Stimulated activated CD8-positive, alpha-beta memory T cell treated with anti-CD3 and anti-CD28 coated beads, Interleukin-2, amount 100 ng/mL, for 48 hours (primary cell): ENCODE data around the gene SLC38A10.
"Not testable (repeated sequence)": the region's sequence is repeated elsewhere in the genome, so short reads cannot be mapped to it uniquely, and the experiment has no call there.

Experiments
- DNase-seq, 2 donors: peaks; one replicate each; pipeline ENCODE4 v3.0.0-alpha.2; 2020; ENCODE audit warnings: low read depth in 2 of 2

Gene SLC38A10

DNA sequence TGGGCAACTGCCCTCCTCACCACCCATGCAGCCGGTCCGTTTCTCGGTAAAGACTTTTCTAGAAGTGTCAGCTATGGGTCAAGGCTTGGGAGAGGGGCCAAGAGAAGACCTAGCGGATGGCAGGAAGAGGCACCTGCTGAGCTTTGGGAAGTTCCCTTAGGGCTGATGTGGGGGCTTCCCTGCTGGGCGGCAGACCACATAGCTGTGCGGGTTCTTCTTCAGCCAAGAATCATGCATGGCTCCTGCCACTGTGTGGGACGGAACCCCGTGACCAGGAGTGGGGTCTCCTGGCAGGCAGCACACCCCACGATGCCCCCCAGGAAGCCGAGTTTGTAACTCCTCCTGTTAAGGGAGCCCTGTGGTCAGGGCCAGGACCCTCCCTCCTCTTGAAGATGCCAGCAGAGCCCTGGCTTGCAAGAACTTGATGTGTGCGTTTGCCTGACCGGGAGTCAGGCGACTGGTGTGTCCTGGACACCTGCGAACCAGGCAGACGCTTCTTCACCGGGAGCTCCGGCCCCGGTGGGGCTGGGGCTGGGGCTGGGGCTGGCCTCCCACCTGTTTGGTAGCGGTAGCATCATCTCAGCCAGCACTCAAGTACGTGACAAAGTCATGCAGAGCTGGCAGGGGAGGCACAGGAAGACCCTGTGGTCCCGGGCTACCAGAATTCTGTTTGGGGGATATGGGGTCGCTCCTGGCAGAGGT, 17.7 kb upstream of the SLC38A10 start:
- no peak for DNase-seq

GRCh38 chr17:81311946-81312345, 16.8 kb upstream of the SLC38A10 start:
- no peak for DNase-seq

DNA sequence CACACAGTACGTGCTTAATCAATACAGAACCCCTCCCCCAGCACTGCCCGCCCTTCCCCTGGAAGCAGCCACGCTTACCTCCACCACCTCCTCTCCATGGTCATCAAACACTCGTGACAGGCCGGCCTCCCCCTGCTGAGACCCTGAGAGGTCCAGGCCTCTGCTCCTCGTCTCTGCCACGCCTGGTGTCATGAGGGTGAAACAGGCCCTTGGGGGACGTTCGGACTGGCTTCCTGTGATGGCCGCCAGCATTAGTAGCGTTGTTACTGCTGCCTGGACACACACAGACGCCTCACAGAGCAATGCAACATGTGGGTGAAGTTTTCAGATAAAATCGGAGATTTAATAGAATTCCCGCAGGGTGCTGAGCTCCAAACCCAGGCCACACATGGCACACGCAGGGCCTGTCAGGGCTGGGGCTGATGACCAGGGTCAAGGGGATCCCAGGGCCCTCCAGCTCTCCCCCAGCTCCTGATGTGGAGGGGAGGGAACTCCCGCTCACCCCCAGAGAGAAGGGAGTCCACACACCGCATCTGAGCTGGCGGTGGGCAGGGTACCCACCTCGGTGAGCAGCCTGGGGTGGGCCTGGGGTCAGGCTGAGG, 15.9 kb upstream of the SLC38A10 start:
- no peak for DNase-seq

DNA sequence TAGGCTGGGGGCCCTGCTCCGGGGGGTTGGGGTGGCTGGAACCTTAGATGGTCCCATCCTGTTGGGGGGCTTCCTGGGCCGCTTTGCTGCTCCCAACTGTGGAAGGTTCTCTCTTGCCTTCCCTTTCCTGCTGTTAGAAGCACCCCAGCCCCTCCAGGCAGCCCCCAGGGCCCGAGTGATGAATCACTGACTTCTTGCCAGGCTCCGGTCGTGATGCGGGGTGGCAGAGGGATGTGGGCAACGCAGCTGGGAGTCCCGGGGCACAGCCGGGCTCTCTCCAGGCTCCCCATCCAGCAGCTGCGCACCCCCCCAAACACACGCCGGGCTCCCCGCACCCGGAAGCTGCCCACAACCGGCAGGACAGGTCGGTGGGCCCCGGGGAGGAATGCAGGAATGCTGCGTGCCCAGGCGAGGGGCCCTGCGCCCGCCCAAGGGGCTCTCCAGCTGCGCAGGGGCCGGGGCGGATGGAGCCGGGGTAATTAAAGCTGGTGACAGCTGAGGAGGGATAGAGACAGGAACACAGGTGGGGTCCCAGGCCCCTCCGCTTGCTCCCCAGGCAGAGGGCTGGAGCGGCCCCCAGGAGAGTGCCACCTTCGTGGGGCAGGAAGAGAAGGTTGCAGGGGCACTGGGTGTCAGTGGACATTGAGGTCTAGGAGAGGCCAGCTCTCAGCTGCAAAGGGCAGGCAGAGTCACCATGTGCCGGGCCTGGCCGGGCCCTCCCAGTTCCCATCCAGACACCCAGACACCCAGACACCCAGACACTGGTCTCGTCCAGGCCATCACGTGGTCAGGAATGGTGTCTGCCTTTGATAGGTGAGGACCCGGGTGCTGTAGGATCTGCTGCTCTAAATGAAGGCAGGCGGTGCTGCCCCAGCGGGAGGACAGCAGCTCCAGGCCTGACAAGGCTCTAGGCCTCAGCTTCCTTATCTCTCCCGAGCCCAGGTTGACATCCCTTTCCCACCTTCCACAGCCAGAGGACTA, 15.0 kb upstream of the SLC38A10 start:
- no peak for DNase-seq

DNA sequence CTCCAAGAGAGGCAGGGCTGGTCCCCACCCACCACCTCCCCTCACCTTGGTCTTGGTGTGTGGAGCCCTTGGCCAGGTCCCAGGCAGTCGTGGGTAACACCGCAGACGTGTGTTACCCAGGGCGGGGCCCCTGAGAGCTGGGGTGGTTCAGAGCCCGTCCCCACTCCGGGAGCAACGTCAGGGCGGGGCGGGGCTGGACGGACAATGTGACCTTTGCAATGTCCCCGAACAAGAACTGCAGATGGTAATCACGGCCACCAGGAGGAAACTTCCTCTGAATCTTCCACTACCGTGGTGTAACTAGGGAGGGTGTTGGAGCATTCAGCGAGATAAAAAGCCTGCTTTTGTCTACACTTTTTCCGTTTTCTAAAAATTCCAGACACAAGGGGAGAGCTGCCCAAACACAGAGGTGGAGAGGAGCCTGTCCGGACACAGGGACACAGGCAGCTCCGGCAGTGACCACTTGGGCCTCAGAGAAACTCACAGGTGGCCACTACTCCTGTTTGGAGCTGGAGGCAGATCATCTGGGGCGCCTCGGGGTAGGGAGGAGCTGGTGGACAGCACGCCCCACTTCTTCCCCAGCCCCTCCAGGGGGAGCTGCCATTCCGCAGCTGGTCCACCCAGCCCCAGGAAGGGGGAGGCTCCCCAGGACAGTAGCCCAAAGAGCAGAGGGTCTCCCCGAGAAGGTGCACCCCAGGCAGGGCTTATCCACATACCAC, 14.2 kb upstream of the SLC38A10 start:
- DNase-seq: peak; percentile 24 to 35

- DNase-seq: not testable (repeated sequence)
Observed at GRCh38 chr17:81308784-81309139, 13.7 kb upstream of the SLC38A10 start.

- no peak for DNase-seq
Observed at GRCh38 chr17:81307636-81308560, 12.8 kb upstream of the SLC38A10 start.

DNA sequence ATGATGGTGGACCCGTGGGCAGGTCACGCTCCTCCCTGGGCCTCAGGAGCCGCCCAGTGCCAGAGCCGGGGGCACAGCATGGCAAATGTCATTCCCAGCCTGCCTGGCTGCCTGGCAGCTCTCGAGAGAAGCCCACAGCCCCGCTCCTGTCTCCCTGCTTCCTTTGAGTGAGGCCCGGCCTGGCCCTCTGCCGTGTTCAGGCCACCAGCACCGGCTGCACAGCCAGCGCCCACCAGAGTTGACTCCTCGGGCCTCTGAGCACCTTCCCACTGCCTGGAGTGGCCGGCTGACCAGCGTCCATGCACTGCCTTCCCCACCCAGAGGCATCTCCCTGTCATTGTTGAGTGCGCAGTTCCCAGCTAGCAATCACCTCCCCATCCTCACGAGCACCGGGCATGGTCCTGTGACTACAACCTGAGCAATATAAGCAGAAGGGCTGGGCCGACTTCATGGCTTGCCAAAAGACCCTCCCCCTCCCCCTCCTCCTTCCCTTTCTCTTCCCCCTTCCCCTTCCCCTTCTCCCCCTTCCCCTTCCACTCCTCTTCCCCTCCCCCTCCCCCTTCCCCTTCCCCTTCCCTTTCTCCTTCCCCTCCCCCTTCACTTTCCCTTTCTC, 11.9 kb upstream of the SLC38A10 start:
- DNase-seq: no peak

DNA sequence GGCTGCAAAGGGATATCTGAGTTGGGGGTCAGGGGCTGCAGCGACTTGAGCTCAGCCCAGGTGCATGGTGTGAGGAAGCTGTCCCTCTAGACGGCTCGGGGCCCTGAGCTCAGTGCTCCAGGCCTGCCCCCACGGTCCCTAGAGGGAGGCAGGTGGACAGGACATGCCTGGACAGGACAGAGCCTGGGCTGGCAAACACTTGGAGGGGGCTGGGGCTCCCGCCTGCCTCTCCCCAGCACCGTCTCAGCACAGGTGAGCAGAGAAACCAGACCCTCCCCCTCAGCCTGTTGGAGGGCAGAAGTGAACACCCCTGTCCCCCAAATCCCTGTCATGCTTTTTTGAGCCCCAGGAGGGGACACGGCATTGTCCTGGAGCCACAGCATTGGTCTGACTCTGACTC, 11.4 kb upstream of the SLC38A10 start:
- no peak for DNase-seq

DNA sequence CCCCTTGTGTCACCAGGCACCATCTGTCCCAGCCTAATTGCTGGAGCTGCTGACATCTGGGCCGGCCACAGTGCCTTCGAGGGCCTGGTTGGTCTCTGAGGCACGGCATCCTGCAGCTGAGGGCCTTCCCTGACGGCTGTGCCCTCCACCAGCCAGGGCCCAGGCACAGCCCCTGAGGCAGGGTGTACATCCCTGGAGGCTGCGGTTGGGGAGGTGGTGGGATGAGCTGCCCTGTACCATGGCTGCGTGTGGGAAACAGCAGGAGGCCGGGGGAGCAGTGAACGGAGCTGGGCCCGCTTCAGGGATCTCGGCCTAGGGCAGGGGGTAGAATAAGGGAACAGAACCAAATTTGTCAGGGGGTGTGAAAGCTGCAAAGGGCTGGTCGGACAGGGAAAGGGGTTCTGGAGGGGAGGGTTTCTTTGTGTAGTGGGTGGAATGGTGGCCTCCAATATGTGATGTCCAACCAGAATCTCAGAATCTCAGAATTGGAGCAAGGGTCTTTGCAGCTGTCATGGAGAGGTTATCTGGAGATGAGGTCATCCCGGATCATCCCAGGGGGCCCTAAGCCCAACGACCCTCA, 10.0 kb upstream of the SLC38A10 start:
- DNase-seq: no peak

- DNase-seq: no peak
Observed at GRCh38 chr17:81304196-81305015, 9.3 kb upstream of the SLC38A10 start.

- DNase-seq: no peak
Observed at GRCh38 chr17:81303385-81303784, 8.3 kb upstream of the SLC38A10 start.

DNA sequence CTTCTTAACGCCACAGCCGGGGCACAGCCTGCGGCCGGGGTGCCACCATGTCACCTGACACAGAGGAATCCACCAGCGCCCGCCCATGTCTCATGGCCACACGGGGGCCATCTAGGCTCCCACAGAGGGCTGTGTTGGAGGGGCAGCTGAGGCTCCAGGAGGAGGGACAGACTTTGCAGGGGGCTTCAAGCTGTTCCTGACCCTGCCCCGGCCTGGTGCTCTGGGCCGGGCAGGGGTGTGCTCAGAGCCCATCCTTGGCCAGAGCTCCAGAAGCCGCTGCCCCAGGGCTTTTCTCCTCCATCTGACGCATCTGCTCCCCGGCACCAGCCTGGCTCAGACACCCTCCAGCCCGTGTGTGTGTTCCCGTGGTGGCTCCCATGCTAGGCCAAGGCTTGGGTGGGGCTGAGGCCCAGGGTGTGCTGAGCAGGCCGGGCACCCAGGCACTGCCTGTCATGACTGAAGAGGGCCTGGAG, 7.8 kb upstream of the SLC38A10 start:
- DNase-seq: no peak

GRCh38 chr17:81302324-81302723, 7.2 kb upstream of the SLC38A10 start:
- no peak for DNase-seq

DNA sequence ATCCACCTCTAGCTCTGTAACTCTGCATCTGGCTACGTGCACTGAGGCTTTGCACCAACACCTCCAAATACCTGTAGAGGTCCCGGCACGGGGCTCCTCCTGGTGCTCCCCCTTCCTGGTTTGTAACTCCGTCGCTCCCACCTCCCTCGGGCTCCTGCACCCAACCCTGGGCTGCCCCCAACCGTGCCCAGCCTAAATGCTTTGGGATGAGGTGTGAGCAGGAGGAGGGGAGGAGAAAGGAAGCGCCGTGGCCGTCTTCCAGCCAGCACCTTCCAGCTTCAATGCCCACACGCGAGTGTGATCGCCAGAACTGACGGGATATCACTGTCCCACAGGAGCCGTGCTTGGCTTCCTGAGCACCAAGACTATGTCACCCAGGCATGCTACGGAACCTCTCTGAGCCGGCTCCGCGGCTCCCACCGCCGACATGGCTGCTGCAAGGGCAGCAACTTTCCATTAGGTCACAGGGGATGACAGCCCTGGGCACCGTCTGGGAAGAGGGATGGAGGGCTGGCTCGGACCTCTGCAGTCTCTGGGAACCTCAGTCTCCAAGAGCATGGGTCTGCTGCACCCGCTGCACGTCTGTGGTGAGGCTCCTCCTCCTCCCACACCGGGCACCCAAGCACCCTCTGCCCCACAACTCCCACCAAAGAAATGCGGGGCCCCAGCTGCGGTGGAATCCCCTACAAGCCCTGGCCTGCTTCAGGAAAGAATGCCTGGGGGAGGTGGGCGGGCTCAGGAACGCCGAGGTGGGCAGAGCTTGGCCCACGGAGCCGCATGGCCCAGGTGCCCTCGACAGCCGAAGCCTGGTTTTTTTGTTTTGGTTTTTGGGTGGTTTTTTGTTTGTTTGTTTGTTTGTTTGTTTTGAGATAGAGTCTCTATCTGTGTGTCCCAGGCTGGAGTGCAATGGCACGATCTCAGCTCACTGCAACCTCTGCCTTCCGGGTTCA, 6.4 kb upstream of the SLC38A10 start:
- no peak for DNase-seq

DNA sequence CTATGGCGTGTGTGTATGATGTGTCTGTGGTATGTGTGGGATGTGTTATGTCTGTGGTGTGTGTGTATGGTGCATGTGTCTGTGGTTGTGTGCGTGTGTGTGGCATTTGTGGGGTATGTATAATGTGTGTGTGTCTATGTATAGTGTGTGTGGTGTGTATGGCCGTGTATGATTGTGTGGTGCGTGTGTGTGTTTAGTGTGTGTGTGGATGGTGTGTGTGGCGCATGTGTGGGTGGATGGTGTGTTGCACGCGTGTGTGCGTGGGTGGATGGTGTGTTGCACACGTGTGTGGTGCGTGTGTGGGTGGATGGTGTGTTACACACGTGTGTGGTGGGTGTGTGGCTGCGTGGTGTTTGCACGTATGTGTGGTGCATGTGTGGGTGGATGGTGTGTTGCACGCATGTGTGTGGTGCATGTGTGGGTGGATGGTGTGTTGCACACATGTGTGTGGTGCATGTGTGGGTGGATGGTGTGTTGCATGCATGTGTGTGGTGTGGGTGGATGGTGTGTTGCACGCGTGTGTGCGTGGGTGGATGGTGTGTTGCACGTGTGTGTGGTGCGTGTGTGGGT, 5.6 kb upstream of the SLC38A10 start:
- no peak for DNase-seq

- DNase-seq: no peak
Observed at GRCh38 chr17:81299846-81300585, 4.9 kb upstream of the SLC38A10 start.
